Pancreas (tissue), 10 donors: Measurements from ENCODE around the gene CORO6. TPM values are rescaled to one million over a fixed set of nuclear protein-coding genes. Genes with fewer than 3 reads are reported as not detected.

Experiments
- ATAC-seq, 4 donors: fragments of 200-7000 bp; cut with Tn5 transposase; one replicate each; pipeline versions ENCODE4 v1.8.0 to v1.9.1; 2020; ENCODE audit warnings: mild to moderate bottlenecking in 4 of 4, moderate library complexity in 4 of 4
- DNase-seq, 6 donors: peaks; one replicate each; pipeline ENCODE4 v3.0.0-alpha.2; 2020
- FAIRE-seq: peaks from 2 replicates; lab custom pipeline; 2012; peaks lifted over from hg19 to GRCh38; lab: Jason Lieb, UNC
- H3K27ac ChIP-seq, 4 donors: fragments of 200-600 bp; sonication (generic); 1 replicate in 3 of 4; 2 replicates in 1 of 4; pipeline versions ENCODE4 v1.5.0 to v1.8.0; 2020
- H3K27me3 ChIP-seq, 4 donors: fragments of 200-600 bp; one replicate each; pipeline ENCODE4 v1.8.0; 2021
- H3K36me3 ChIP-seq, 3 donors: fragments of 200-600 bp; sonication (generic) in 1 of 3; one replicate each; pipeline versions ENCODE4 v1.5.0 to v1.8.0; 2020 to 2021
- H3K4me1 ChIP-seq, 3 donors: fragments of 200-600 bp; one replicate each; pipeline ENCODE4 v1.8.0; 2021
- H3K4me3 ChIP-seq, 4 donors: fragments of 200-600 bp; sonication (generic) in 2 of 4; one replicate each; pipeline versions ENCODE4 v1.5.0 to v1.8.0; 2020 to 2021
- H3K9me3 ChIP-seq, 4 donors: fragments of 200-600 bp; one replicate each; pipeline ENCODE4 v1.8.0; 2021
- CTCF ChIP-seq, 4 donors: fragments of 200-600 bp; sonication (generic) in 3 of 4; IDR thresholded peaks; one replicate each; pipeline versions ENCODE4 v1.5.0 to v1.8.0; 2021; ENCODE audit warnings: antibody characterized with exemption in 4 of 4
- WGBS, 2 donors: extraction: QIAGEN DNeasy Blood & Tissue Kit; methylation state at CpG; one replicate each; pipeline ENCODE4 v1.1.7; 2013; 5-methylcytosine and 5-hydroxymethylcytosine counted together
- intact Hi-C, 3 donors: fragments of 100-400 bp; cut with DNase I; formaldehyde crosslinking; loops; one replicate each; pipeline versions ENCODE4 v1.11.1 to v1.14.2; 2022
- polyA plus RNA-seq, 2 donors: library from polyadenylated mRNA; stranded (reverse); fragments of 200-250 nt; gene quantifications; one replicate each; pipeline ENCODE4 v1.2.3, GENCODE V29; 2013
- total RNA-seq, 6 donors: library from RNA; stranded (reverse); fragmentation: NEBNext Ultra II Directional in 4 of 6; extraction: Animal tissue kit (Norgen Biotek cat#: 25700) in 4 of 6; gene quantifications; one replicate each; pipeline versions ENCODE4 v1.2.1 to v1.2.4, GENCODE V29; 2021 to 2023
- donor health status: healthy with polysubstance abuse.
- donor health status: DM: no; HTN: no; CAD: no; lungs with moderate emphysema.
- donor health status: DM: no; HTN: no; CAD: no.
- donor health status: control.
- donor health status: control.
- donor health status: Bipolar disorder and iron deficiency.
- donor health status: DM: yes; HTN: yes; CAD: no.
- donor health status: DM: no; HTN: no; CAD: no.
- donor health status: DM: no; HTN: no; CAD: no.
- donor health status: DM: yes; HTN: yes; CAD: no.

The CORO6 gene
- total and polyA plus RNA-seq, 8 donors: 0.20 to 4.4 (median 0.59) TPM

- WGBS, 2 donors: 8 to 15% methylated on average over 15 of the region's 15 CpGs
- no peak overlapping the region for H3K27ac ChIP-seq
- intact Hi-C loops: no loop called here
- peaks cover 15 to 25% (median 25%) of the 10 kb centered on the region in 3 donors for H3K4me1 ChIP-seq
- H3K36me3 ChIP-seq: no peaks in the 10 kb centered on the region
- no peaks in the 10 kb centered on the region for H3K9me3 ChIP-seq
- FAIRE-seq: no peak
- peak in 1 of 6 donors; percentile 58 for DNase-seq
- no peak for ATAC-seq
- no peaks in the 10 kb centered on the region for H3K27me3 ChIP-seq
- H3K4me3 ChIP-seq: peak overlapping the region in 2 of 4 donors; percentile 22 to 42
- no peak for TF ChIP-seq CTCF (IDR thresholded peaks at IDR 0.05)
Measured at GRCh38 chr17:29615048-29615385, 7.7 kb downstream of the CORO6 start.

GRCh38 chr17:29614349-29615047 lies 8.2 kb downstream of the CORO6 start:
- Histone ChIP-seq H3K27me3 (no peaks in the 10 kb centered on the region), H3K4me3 (no peak overlapping the region), H3K36me3 (no peaks in the 10 kb centered on the region), H3K27ac (no peak overlapping the region), H3K9me3 (no peaks in the 10 kb centered on the region), H3K4me1 (peaks cover 15 to 25% (median 25%) of the 10 kb centered on the region in 3 donors)
- DNase-seq: peak in 3 of 6 donors; percentile 15 to 56 (median 30)
- no peak for ATAC-seq
- intact Hi-C loops: no loop called here
- WGBS, 2 donors: 32 to 38% methylated on average over 16 of the region's 16 CpGs
- TF ChIP-seq CTCF (IDR thresholded peaks at IDR 0.05): no peak
- FAIRE-seq: no peak

DNA sequence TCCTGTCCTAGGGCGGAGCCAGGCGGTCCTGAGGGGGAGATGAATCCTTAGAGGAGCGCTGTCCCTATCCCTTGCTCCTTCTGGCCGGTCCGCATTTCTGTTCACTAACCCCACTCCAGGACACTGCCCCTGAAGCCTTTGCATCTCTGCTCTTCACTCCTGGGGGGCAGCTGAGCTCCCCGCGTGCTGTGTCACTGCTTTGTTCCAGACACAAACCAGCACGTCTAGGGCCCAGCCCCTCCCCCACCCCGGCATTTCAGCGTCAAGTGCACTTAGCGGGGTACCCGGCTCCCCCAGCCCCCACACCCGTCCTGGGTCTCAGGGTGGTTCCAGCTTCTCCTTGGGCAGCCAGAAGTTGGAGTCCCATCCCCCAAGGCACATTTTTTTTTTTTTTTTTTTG lies 8.9 kb downstream of the CORO6 start:
- Histone ChIP-seq H3K4me1 (peaks cover 15 to 25% (median 25%) of the 10 kb centered on the region in 3 donors), H3K4me3 (peak overlapping the region in 2 of 4 donors; percentile 23 to 45), H3K9me3 (no peaks in the 10 kb centered on the region), H3K27me3 (no peaks in the 10 kb centered on the region), H3K36me3 (no peaks in the 10 kb centered on the region), H3K27ac (no peak overlapping the region)
- no peak for FAIRE-seq
- no peak for ATAC-seq
- intact Hi-C loops: no loop called here
- 11 to 14% methylated on average over 13 of the region's 13 CpGs for WGBS, 2 donors
- TF ChIP-seq CTCF (IDR thresholded peaks at IDR 0.05): no peak
- peak in 2 of 6 donors; percentile 16 to 45 for DNase-seq

DNA sequence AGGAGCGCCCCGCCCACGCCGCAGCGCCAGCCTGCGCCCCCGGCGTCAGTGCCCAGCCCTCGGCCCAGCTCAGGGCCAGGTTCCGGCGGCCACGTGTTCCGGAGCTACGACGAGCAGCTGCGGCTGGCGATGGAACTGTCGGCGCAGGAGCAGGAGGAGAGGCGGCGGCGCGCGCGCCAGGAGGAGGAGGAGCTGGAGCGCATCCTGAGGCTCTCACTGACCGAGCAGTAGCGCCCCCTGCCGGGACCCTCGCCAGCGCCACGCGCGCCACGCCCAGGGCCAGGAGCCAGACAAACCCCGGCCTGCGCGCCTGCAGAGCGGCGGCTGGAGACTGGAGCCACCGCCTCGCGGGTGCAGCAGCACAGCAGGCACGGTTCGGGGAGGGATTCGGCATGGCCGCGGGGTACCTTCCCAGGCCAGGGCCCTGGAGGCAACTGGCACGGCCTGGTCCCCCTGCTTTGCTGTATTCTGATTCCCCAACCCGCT lies 9.3 kb downstream of the CORO6 start:
- H3K27me3 ChIP-seq: no peaks in the 10 kb centered on the region
- H3K9me3 ChIP-seq: no peaks in the 10 kb centered on the region
- peaks cover 15 to 25% (median 25%) of the 10 kb centered on the region in 3 donors for H3K4me1 ChIP-seq
- no peaks in the 10 kb centered on the region for H3K36me3 ChIP-seq
- intact Hi-C loops: no loop called here
- TF ChIP-seq CTCF (IDR thresholded peaks at IDR 0.05): peak; percentile 79 to 93 (median 88)
- peak overlapping the region in 3 of 4 donors; percentile 23 to 45 (median 28) for H3K4me3 ChIP-seq
- FAIRE-seq (no peak), ATAC-seq (peak; percentile 56 to 70 (median 66)), DNase-seq (peak; percentile 82 to 98 (median 90))
- no peak overlapping the region for H3K27ac ChIP-seq
- WGBS, 2 donors: 1 to 5% methylated on average over 44 to 50 of the region's 50 CpGs
